HG03469 (cell line): ENCODE results near the gene COL13A1.

Experiments used
- ATAC-seq: cut with Tn5 transposase; IDR thresholded peaks from one replicate; pipeline ENCODE4 v1.9.1; 2021; ENCODE audit warnings: mild to moderate bottlenecking, moderate library complexity, moderate number of reproducible peaks; ENCODE audit not compliant: unreplicated experiment

COL13A1 gene

GRCh38 chr10:69961881-69962745 lies 160.4 kb downstream of the COL13A1 start:
- no peak for ATAC-seq

- no peak for ATAC-seq
Observed at GRCh38 chr10:69962746-69963135, 161.0 kb downstream of the COL13A1 start.

- ATAC-seq, result no peak
Observed at GRCh38 chr10:69963178-69963834, 161.6 kb downstream of the COL13A1 start.

GRCh38 chr10:69963835-69964710 lies 162.4 kb downstream of the COL13A1 start:
- no peak for ATAC-seq

GRCh38 chr10:69965086-69965485 lies 163.4 kb downstream of the COL13A1 start:
- ATAC-seq, result no peak

- no peak for ATAC-seq
Observed at GRCh38 chr10:69965919-69966662, 164.4 kb downstream of the COL13A1 start.

GRCh38 chr10:69968830-69969229 lies 167.1 kb downstream of the COL13A1 start:
- ATAC-seq, result no peak

- ATAC-seq, result no peak
Observed at GRCh38 chr10:69969977-69970376, 168.3 kb downstream of the COL13A1 start.

- no peak for ATAC-seq
Observed at GRCh38 chr10:69972981-69973397, 171.3 kb downstream of the COL13A1 start.

- no peak for ATAC-seq
Observed at GRCh38 chr10:69973678-69974077, 172.0 kb downstream of the COL13A1 start.

GRCh38 chr10:69974551-69975155 lies 172.9 kb downstream of the COL13A1 start:
- ATAC-seq, result no peak

GRCh38 chr10:69976795-69977546 lies 175.3 kb downstream of the COL13A1 start:
- no peak for ATAC-seq

- ATAC-seq, result no peak
Observed at GRCh38 chr10:69979174-69979573, 177.5 kb downstream of the COL13A1 start.

GRCh38 chr10:69980672-69981071 lies 179.0 kb downstream of the COL13A1 start:
- ATAC-seq, result no peak

- no peak for ATAC-seq
Observed at GRCh38 chr10:69988094-69988493, 186.4 kb downstream of the COL13A1 start.

GRCh38 chr10:69991151-69991550 lies 189.4 kb downstream of the COL13A1 start:
- no peak for ATAC-seq

- no peak for ATAC-seq
Observed at GRCh38 chr10:69994262-69994661, 192.6 kb downstream of the COL13A1 start.

- no peak for ATAC-seq
Observed at GRCh38 chr10:69996611-69997010, 194.9 kb downstream of the COL13A1 start.

- ATAC-seq, result no peak
Observed at GRCh38 chr10:70000262-70000661, 198.6 kb downstream of the COL13A1 start.
